GM12892 (cell line): ENCODE data around the gene CTNNA3.
"Not testable (repeated sequence)": the region's sequence is repeated elsewhere in the genome, so short reads cannot be mapped to it uniquely, and the experiment has no call there.

ENCODE experiments used
- POLR2A ChIP-seq: IDR thresholded peaks from 2 replicates; pipeline ENCODE4 v1.6.1; 2011; ENCODE audit warnings: low read depth, low read length, control low read depth
- POLR2AphosphoS5 ChIP-seq: IDR thresholded peaks from 2 replicates; pipeline ENCODE4 v1.6.1; 2011; ENCODE audit warnings: low read depth, low read length, control low read depth
- TAF1 ChIP-seq: IDR thresholded peaks from 2 replicates; pipeline ENCODE4 v1.6.1; 2011; ENCODE audit warnings: low read depth, mild to moderate bottlenecking, control low read depth, low read length, borderline replicate concordance

DNA sequence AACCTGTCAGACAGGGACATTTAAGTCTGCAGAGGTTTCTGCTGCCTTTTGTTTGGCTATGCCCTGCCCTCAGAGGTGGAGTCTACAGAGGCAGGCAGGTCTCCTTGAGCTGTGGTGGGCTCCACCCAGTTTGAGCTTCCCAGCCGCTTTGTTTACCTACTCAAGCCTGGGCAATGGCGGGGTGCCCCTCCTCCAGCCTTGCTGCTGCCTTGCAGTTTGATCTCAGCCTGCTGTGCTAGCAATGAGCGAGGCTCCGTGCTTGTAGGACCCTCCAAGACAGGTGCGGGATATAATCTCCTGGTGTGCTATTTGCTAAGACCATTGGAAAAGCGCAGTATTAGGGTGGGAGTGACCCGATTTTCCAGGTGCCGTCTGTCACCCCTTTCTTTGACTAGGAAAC is 1360.2 kb downstream of the CTNNA3 start:
- TF ChIP-seq POLR2A, TAF1, POLR2AphosphoS5: not testable (repeated sequence)
